Measurements from ENCODE around the gene ELL2. TPM values are rescaled to one million over a fixed set of nuclear protein-coding genes. Genes with fewer than 3 reads are reported as not detected.

Gene ELL2
- total and polyA plus RNA-seq, 9 of the 15 experiments (the other 6 are each of a cell fraction or from before 2014, with no cell fraction given), result 4.3 to 18.3 (median 14.5) TPM

DNA sequence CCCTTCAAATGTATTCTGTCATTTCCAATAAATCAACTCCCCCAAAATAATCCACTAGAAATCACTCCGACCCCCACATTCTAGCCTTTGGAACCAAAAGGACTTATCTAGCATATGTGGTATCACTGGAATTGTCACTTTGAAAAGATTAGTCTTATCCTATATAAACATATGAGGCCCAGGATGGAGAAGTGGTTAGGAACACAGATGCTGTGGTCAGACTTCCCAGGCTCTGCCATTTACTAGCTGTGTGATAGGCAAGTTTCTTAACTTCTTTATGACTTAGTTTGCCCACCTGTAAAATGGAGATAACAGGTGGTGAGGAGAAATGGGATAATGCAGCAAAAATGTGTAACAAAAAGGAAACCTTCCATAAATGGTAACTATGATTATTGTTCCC, 77.1 kb downstream of the ELL2 start (continued):
- TF ChIP-seq GATAD2A (IDR thresholded peaks at IDR 0.05) (no peak), CAMTA2 (CRISPR knock-in tag; conservative IDR thresholded peaks at IDR 0.05) (no peak), MAFG (tag; conservative IDR thresholded peaks at IDR 0.05) (no peak), SMARCA5 (IDR thresholded peaks at IDR 0.05) (no peak), CHD4 (IDR thresholded peaks at IDR 0.05; ENCODE audit: insufficient read depth, insufficient replicate concordance, low read depth, low read length, poor library complexity, severe bottlenecking) (no peak), CLOCK (CRISPR knock-in tag; IDR thresholded peaks at IDR 0.05; ENCODE audit: borderline replicate concordance) (no peak), ZNF668 (CRISPR knock-in tag; IDR thresholded peaks at IDR 0.05) (no peak), KDM2B (CRISPR knock-in tag; IDR thresholded peaks at IDR 0.05) (no peak), ZBTB5 (IDR thresholded peaks at IDR 0.05) (no peak), CBX5 (IDR thresholded peaks at IDR 0.05; ENCODE audit: borderline replicate concordance, low read depth) (no peak), ILF3 (IDR thresholded peaks at IDR 0.05; ENCODE audit: borderline replicate concordance) (no peak), DNMT1 (IDR thresholded peaks at IDR 0.05) (no peak), ERF (CRISPR knock-in tag; IDR thresholded peaks at IDR 0.05) (no peak), ZNF551 (CRISPR knock-in tag; IDR thresholded peaks at IDR 0.05) (no peak), ZC3H11A (IDR thresholded peaks at IDR 0.05; ENCODE audit: low read depth, low read length) (no peak), XRCC4 (IDR thresholded peaks at IDR 0.05; ENCODE audit: extremely low read depth, insufficient read depth, insufficient read length) (no peak)
- TF ChIP-seq, protein P1, sequence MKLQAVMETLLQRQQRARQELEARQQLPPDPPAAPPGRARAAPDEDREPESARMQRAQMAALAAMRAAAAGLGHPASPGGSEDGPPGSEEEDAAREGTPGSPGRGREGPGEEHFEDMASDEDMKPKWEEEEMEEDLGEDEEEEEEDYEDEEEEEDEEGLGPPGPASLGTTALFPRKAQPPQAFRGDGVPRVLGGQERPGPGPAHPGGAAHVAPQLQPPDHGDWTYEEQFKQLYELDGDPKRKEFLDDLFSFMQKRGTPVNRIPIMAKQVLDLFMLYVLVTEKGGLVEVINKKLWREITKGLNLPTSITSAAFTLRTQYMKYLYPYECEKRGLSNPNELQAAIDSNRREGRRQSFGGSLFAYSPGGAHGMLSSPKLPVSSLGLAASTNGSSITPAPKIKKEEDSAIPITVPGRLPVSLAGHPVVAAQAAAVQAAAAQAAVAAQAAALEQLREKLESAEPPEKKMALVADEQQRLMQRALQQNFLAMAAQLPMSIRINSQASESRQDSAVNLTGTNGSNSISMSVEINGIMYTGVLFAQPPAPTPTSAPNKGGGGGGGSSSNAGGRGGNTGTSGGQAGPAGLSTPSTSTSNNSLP (IDR thresholded peaks at IDR 0.05; ENCODE audit: borderline replicate concordance, low read depth, low read length), result no peak
- TF ChIP-seq, protein P2, sequence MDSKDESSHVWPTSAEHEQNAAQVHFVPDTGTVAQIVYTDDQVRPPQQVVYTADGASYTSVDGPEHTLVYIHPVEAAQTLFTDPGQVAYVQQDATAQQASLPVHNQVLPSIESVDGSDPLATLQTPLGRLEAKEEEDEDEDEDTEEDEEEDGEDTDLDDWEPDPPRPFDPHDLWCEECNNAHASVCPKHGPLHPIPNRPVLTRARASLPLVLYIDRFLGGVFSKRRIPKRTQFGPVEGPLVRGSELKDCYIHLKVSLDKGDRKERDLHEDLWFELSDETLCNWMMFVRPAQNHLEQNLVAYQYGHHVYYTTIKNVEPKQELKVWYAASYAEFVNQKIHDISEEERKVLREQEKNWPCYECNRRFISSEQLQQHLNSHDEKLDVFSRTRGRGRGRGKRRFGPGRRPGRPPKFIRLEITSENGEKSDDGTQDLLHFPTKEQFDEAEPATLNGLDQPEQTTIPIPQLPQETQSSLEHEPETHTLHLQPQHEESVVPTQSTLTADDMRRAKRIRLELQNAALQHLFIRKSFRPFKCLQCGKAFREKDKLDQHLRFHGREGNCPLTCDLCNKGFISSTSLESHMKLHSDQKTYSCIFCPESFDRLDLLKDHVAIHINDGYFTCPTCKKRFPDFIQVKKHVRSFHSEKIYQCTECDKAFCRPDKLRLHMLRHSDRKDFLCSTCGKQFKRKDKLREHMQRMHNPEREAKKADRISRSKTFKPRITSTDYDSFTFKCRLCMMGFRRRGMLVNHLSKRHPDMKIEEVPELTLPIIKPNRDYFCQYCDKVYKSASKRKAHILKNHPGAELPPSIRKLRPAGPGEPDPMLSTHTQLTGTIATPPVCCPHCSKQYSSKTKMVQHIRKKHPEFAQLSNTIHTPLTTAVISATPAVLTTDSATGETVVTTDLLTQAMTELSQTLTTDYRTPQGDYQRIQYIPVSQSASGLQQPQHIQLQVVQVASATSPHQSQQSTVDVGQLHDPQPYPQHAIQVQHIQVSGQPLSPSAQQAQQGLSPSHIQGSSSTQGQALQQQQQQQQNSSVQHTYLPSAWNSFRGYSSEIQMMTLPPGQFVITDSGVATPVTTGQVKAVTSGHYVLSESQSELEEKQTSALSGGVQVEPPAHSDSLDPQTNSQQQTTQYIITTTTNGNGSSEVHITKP (IDR thresholded peaks at IDR 0.05; ENCODE audit: partially characterized antibody), result no peak
- TF ChIP-seq, protein P3, sequence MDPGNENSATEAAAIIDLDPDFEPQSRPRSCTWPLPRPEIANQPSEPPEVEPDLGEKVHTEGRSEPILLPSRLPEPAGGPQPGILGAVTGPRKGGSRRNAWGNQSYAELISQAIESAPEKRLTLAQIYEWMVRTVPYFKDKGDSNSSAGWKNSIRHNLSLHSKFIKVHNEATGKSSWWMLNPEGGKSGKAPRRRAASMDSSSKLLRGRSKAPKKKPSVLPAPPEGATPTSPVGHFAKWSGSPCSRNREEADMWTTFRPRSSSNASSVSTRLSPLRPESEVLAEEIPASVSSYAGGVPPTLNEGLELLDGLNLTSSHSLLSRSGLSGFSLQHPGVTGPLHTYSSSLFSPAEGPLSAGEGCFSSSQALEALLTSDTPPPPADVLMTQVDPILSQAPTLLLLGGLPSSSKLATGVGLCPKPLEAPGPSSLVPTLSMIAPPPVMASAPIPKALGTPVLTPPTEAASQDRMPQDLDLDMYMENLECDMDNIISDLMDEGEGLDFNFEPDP (CRISPR knock-in tag; IDR thresholded peaks at IDR 0.05), result no peak

All from K562 (cell line).